Right renal cortex interstitium (tissue), 3 donors: ENCODE measurements around the gene MEAK7. TPM values are rescaled to one million over a fixed set of nuclear protein-coding genes. Genes with fewer than 3 reads are reported as not detected.
A peak's percentile ranks its signal among the peaks of the same experiment; 100 is the strongest.

Experiments
- DNase-seq, 3 donors: peaks; one replicate each; pipeline ENCODE4 v3.0.0-alpha.2; 2013; ENCODE audit warnings: low read depth in 3 of 3, low spot score in 2 of 3
- polyA plus RNA-seq, 3 donors: library from polyadenylated mRNA; unstranded; fragments of 120-200 nt; gene quantifications; one replicate each; pipeline ENCODE4 v1.2.1, GENCODE V29; 2013; ENCODE audit not compliant: insufficient read length in 3 of 3

The MEAK7 gene
- 10 to 100 TPM; 16.7 to 19.0 (median 17.4) TPM for polyA plus RNA-seq

GRCh38 chr16:84504420-84505248, at the start of gene MEAK7:
TSS of gene MEAK7 (minus strand) at chr16:84504659. CDS start at chr16:84498086, 6,573 bp downstream.
- peak; percentile 89 to 98 (median 96) for DNase-seq

DNA sequence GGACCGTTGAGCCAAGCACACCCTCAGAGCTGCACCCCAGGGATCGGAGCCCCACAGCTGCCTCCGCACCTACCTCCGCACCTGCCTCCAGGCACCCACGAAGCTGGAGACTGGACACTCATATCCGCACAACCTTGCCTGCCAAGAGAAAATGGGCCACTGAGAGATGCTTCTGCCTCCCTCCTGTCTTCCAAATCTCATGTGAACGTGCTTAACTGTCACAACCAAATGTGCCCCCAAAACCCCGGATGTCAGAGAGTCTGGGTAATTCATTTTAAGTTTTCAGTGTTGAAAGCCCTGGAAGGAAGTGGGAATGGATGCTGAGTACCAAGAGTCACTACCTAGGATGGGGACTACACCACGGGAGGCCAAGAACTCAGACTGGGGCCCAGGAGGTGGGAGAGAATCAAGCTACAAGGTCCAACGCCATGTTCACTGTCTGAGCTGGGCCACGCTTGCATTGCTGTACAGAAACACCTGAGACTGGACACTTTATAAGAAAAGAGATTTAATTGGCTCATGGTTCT, 49.5 kb upstream of the MEAK7 start:
- no peak for DNase-seq

DNA sequence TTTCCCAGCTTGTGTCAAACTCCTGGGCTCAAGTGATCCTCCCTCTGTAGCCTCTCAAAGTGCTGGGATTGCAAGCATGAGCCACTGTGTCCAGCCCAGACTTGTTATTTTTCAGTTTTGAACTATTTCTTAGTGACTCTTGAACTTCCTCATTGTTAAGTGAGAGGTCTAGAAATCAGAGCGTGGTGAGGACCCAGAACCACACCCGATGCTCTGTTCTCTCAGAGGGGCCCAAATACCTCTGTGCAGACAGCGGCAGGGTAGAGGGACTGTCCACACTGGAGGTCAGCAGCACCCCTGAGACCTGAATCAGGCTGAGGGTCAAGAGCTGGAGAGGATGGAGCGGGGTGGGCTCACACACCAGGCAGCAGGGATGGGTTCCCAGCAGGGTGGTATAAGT, 47.7 kb upstream of the MEAK7 start:
- no peak for DNase-seq

DNA sequence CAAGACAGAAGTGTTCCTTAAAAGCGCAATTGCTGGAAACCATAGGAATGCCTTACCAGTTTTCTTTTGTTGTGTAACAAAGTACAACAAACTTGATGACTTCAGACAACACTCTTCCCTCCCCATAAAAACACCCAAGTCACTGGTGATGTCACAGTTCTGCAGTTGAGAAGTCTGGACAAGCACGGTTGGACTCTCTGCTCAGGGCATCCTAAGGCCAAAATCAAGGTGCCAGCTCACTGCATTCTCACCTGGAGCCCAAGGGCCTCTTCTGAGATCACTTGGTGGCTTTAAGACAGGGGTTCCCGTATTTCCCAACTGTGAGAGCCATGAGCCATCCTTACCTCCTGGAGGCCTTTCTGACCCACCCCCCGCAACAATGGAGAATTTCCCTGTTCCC, 45.6 kb upstream of the MEAK7 start:
- no peak for DNase-seq

DNA sequence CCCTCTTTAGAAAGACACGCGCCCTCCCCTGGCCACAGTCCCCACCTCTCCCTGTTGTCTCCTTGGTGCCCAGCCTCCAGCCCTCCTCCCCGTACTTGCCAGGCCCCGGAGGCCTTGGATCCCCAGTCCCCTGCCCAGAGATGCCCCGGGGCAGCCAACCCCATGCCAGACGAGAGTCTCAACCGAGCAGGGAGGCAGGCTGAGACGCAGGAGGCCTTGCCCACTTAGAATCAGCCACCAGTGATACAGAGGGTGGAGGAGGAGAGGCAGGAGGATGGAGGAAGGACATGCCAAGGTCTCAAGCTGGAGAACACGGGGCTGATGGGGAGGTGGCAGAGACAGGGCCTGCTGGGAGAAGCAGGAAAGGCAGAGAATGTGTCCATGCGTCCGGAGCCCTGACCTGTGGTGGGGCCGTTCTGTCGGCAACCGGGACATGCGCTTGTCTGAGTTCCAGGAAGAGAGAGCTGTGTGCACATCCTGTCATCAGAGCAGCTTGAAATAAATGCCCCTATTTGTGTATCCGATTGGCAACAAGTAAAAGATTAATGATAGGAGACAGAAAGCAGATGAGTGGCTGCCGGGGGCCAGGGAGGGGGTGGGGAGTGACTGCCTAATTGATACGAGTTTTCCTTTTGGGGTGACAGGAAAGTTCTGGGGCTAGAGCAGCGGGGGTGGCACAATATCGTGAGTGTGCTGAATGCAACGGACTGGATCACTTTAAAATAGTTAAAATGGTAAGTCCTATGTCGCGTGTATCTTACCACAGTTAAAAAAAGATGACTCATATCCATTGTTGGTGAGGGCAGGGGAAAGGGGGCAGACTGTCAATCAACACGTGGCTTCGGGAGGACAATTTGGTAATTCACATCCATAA, 44.7 kb upstream of the MEAK7 start:
- no peak for DNase-seq

DNA sequence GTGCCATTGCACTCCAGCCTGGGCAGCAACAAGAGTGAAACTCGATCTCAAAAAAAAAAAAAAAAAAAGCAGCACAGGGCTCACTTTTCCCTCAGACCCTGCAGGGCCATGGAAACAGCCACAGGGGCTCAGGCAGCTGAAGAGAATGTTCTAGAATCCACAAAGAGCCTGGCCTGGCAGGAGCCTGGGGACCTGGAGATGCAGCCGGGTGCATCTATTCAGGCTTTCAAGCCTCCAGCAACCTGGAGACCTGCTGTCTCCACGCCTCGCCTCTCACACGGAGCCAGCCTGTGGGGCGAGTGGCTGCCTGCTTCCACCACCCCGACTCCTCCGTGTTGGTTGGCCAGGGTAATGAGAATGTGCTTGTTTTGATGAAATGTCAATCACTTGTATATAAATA, 44.0 kb upstream of the MEAK7 start:
- DNase-seq, result no peak

DNA sequence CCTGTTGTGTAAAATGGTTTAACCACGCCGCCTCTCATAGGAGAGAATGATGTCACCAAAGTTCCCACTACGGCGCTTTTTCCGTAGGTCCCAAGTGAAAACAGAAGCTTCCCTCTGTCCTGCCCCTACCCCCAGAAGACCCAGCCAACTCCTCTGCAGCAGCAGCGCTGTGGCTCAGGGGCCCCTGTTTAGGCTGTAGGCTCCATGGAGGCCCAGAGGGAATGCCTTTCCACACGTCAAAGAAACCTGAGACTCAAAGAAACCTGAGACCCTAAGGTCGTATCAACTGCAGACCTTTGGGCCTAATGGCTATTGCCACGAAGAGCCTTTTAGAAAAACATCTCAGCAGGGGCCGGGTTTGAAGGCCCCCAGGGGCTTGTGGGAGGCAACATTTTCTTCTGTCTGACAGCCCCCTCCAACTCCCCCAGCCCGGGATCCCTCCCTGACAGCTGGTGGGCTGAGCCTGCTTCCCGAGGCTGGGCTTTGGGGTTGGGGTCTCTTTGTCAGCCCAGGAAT, 43.1 kb upstream of the MEAK7 start:
- DNase-seq, result no peak

GRCh38 chr16:84546669-84547545, 42.4 kb upstream of the MEAK7 start:
- no peak for DNase-seq

- no peak for DNase-seq
Observed at GRCh38 chr16:84545114-84545737, 40.8 kb upstream of the MEAK7 start.

GRCh38 chr16:84544031-84544773, 39.7 kb upstream of the MEAK7 start:
- DNase-seq, result no peak

DNA sequence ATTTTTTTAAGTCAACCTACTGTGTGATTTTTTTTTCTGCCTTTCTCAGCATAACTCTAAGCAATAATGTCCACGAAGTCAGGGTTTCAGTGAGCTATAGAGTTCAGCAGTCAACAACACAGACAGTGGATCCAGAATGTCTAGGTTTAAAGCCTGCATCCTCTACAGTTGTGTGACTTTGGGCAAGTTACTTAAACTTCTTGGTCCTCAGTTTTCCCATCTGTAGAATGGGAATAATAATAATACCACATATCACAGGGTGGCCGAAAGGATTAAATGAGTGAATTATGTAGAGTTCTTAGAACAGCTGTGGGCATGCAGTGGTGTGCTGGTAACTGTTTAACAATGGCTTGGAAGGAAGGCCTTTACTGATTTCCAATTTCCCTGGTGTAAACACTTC, 38.8 kb upstream of the MEAK7 start:
- no peak for DNase-seq

GRCh38 chr16:84541999-84542817, 37.7 kb upstream of the MEAK7 start:
- no peak for DNase-seq

GRCh38 chr16:84540194-84540593, 35.7 kb upstream of the MEAK7 start:
- no peak for DNase-seq

- no peak for DNase-seq
Observed at GRCh38 chr16:84538222-84538840, 33.9 kb upstream of the MEAK7 start.

- no peak for DNase-seq
Observed at GRCh38 chr16:84537491-84538151, 33.2 kb upstream of the MEAK7 start.

GRCh38 chr16:84535851-84536250, 31.4 kb upstream of the MEAK7 start:
- DNase-seq, result no peak

GRCh38 chr16:84535408-84535807, 30.9 kb upstream of the MEAK7 start:
- no peak for DNase-seq
